ENCODE measurements around the gene SLC17A5.
"Not testable (repeated sequence)": the region's sequence is repeated elsewhere in the genome, so short reads cannot be mapped to it uniquely, and the experiment has no call there.

Gene SLC17A5

GRCh38 chr6:73624896-73625295, 28.9 kb downstream of the SLC17A5 start:
- no peaks in the 10 kb centered on the region for H3K36me3 ChIP-seq (ENCODE audit: insufficient read depth)
- no peaks in the 10 kb centered on the region for H3K79me2 ChIP-seq (ENCODE audit: insufficient read depth, low read depth)
- H3K9ac ChIP-seq: no peak overlapping the region
- H3K27me3 ChIP-seq (ENCODE audit: insufficient read depth, low read depth): no peaks in the 10 kb centered on the region
- H3K4me1 ChIP-seq (ENCODE audit: low read depth, poor library complexity, severe bottlenecking): peaks cover 7% of the 10 kb centered on the region
- no peak overlapping the region for H3K27ac ChIP-seq
- no peak overlapping the region for H2AFZ ChIP-seq (ENCODE audit: low read depth)
- no peak for TF ChIP-seq CTCF (conservative IDR thresholded peaks at IDR 0.05; ENCODE audit: low read depth, low read length)
- no peaks in the 10 kb centered on the region for H4K20me1 ChIP-seq (ENCODE audit: insufficient read depth)
- no peak overlapping the region for H3K4me3 ChIP-seq (IDR thresholded peaks at IDR 0.05; ENCODE audit: insufficient read depth, low read depth, low read length)
- no peak overlapping the region for H3K4me2 ChIP-seq

- not testable (repeated sequence) for H3K4me2 ChIP-seq
These were observed 30.3 kb downstream of the SLC17A5 start for GRCh38 chr6:73623480-73623879.

GRCh38 chr6:73618082-73618481, 35.7 kb downstream of the SLC17A5 start:
- H3K27me3 ChIP-seq (ENCODE audit: insufficient read depth, low read depth); H3K4me3 ChIP-seq (IDR thresholded peaks at IDR 0.05; ENCODE audit: insufficient read depth, low read depth, low read length); H3K36me3 ChIP-seq (ENCODE audit: insufficient read depth); H2AFZ ChIP-seq (ENCODE audit: low read depth); H4K20me1 ChIP-seq (ENCODE audit: insufficient read depth); H3K4me2 ChIP-seq; H3K9ac ChIP-seq; H3K79me2 ChIP-seq (ENCODE audit: insufficient read depth, low read depth); H3K27ac ChIP-seq: not testable (repeated sequence)
- peaks cover 11% of the 10 kb centered on the region for H3K4me1 ChIP-seq (ENCODE audit: low read depth, poor library complexity, severe bottlenecking)

More at GRCh38 chr6:73623480-73623879, 30.3 kb downstream of the SLC17A5 start:
- H2AFZ ChIP-seq (ENCODE audit: low read depth); H3K9ac ChIP-seq; H3K4me3 ChIP-seq (IDR thresholded peaks at IDR 0.05; ENCODE audit: insufficient read depth, low read depth, low read length); H4K20me1 ChIP-seq (ENCODE audit: insufficient read depth); H3K27ac ChIP-seq; H3K27me3 ChIP-seq (ENCODE audit: insufficient read depth, low read depth); H3K36me3 ChIP-seq (ENCODE audit: insufficient read depth); H3K79me2 ChIP-seq (ENCODE audit: insufficient read depth, low read depth): not testable (repeated sequence)
- peaks cover 11% of the 10 kb centered on the region for H3K4me1 ChIP-seq (ENCODE audit: low read depth, poor library complexity, severe bottlenecking)

GRCh38 chr6:73614802-73615201, 39.0 kb downstream of the SLC17A5 start:
- H3K27ac ChIP-seq: no peak overlapping the region
- TF ChIP-seq CTCF (conservative IDR thresholded peaks at IDR 0.05; ENCODE audit: low read depth, low read length): no peak
- H3K36me3 ChIP-seq (ENCODE audit: insufficient read depth): no peaks in the 10 kb centered on the region

GRCh38 chr6:73613806-73614536, 39.8 kb downstream of the SLC17A5 start:
- Histone ChIP-seq H2AFZ (ENCODE audit: low read depth) (no peak overlapping the region), H3K9ac (no peak overlapping the region), H3K4me2 (no peak overlapping the region), H3K4me3 (IDR thresholded peaks at IDR 0.05; ENCODE audit: insufficient read depth, low read depth, low read length) (no peak overlapping the region), H3K27me3 (ENCODE audit: insufficient read depth, low read depth) (no peaks in the 10 kb centered on the region), H3K27ac (no peak overlapping the region), H3K79me2 (ENCODE audit: insufficient read depth, low read depth) (no peaks in the 10 kb centered on the region), H3K4me1 (ENCODE audit: low read depth, poor library complexity, severe bottlenecking) (peaks cover 9% of the 10 kb centered on the region), H4K20me1 (ENCODE audit: insufficient read depth) (no peaks in the 10 kb centered on the region), H3K36me3 (ENCODE audit: insufficient read depth) (no peaks in the 10 kb centered on the region)
- TF ChIP-seq CTCF (conservative IDR thresholded peaks at IDR 0.05; ENCODE audit: low read depth, low read length): no peak

More at GRCh38 chr6:73614802-73615201, 39.0 kb downstream of the SLC17A5 start:
- no peaks in the 10 kb centered on the region for H3K27me3 ChIP-seq (ENCODE audit: insufficient read depth, low read depth)
- H3K4me1 ChIP-seq (ENCODE audit: low read depth, poor library complexity, severe bottlenecking): peaks cover 12% of the 10 kb centered on the region
- no peaks in the 10 kb centered on the region for H4K20me1 ChIP-seq (ENCODE audit: insufficient read depth)
- H3K9ac ChIP-seq: no peak overlapping the region
- no peak overlapping the region for H2AFZ ChIP-seq (ENCODE audit: low read depth)
- no peaks in the 10 kb centered on the region for H3K79me2 ChIP-seq (ENCODE audit: insufficient read depth, low read depth)
- no peak overlapping the region for H3K4me2 ChIP-seq
- no peak overlapping the region for H3K4me3 ChIP-seq (IDR thresholded peaks at IDR 0.05; ENCODE audit: insufficient read depth, low read depth, low read length)
